Endothelial cell (in vitro differentiated cells): ENCODE data around the gene TRUB2. TPM values are rescaled to one million over a fixed set of nuclear protein-coding genes. Genes with fewer than 3 reads are reported as not detected.

ENCODE experiments used
- DNase-seq: peaks from one replicate; pipeline ENCODE4 v3.0.0; 2021; ENCODE audit warnings: low spot score
- H3K27ac Mint-ChIP-seq: one replicate; pipeline ENCODE4 v1.8.0; 2021; ENCODE audit warnings: mixed read lengths, inconsistent platforms; ENCODE audit not compliant: unreplicated experiment
- H3K27me3 Mint-ChIP-seq: one replicate; pipeline ENCODE4 v1.8.0; 2021; ENCODE audit warnings: mild to moderate bottlenecking, moderate library complexity, mixed read lengths, inconsistent platforms; ENCODE audit not compliant: unreplicated experiment
- H3K36me3 Mint-ChIP-seq: one replicate; pipeline ENCODE4 v1.8.0; 2021; ENCODE audit warnings: mild to moderate bottlenecking, low read depth, mixed read lengths, inconsistent platforms; ENCODE audit not compliant: unreplicated experiment
- H3K4me1 Mint-ChIP-seq: one replicate; pipeline ENCODE4 v1.8.0; 2021; ENCODE audit warnings: mild to moderate bottlenecking, mixed read lengths, inconsistent platforms; ENCODE audit not compliant: unreplicated experiment
- H3K4me3 Mint-ChIP-seq: one replicate; pipeline ENCODE4 v1.8.0; 2021; ENCODE audit warnings: mild to moderate bottlenecking, mixed read lengths, inconsistent platforms; ENCODE audit not compliant: unreplicated experiment
- H3K9me3 Mint-ChIP-seq: one replicate; pipeline ENCODE4 v1.8.0; 2021; ENCODE audit warnings: mixed read lengths, inconsistent platforms; ENCODE audit not compliant: unreplicated experiment
- total RNA-seq: library from RNA; stranded (reverse); fragmentation: NEBNext Ultra II Directional; extraction: Animal tissue kit (Norgen Biotek cat#: 25700); gene quantifications from one replicate; pipeline ENCODE4 v1.2.1, GENCODE V29; 2021; ENCODE audit not compliant: unreplicated experiment
- TF ChIP-seq, protein P1 (sequence below): fragments of 200-600 bp; sonication (generic); IDR thresholded peaks from one replicate; pipeline ENCODE4 v1.5.0; 2021; ENCODE audit warnings: antibody characterized with exemption; ENCODE audit not compliant: unreplicated experiment

Gene TRUB2
- total RNA-seq, 1 donor from 2014 or later: 25.8 TPM

DNA sequence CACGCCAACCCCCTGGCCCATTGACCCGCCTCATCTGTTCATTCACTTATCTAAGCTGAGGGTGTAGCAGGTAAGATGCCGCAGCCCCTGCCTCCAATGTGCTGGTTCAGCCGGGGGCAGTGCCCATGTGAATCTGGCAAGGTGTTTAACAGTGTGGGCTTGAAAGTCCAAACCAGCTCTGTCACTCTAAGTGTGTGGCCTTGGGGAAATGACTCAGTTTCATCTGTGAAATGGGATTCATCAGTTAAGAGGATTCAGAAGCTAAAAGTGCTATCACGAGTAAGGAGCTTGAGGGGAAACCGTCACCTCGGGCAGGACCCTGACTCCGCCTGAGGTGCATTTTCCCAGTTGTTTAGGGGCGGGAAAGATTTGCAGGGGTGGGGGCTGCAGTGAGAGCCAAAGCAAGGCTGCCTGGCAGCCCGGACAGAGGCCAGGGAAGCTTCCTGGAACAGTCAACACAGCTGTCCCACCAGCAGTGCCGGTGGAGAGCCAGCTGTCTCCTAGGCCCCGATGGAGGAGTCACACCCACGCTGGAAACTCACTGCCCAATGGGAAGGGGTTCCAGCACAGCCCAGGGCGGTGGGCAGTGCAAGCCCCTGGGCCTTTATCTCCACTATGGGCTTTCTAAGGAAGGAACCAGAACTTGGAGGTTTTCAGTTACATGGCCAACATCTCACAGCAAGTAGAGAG, 39.2 kb upstream of the TRUB2 start:
- Mint-ChIP-seq H3K4me3 (no peak overlapping the region), H3K36me3 (peaks cover 4% of the 10 kb centered on the region), H3K27ac (no peak overlapping the region)

DNA sequence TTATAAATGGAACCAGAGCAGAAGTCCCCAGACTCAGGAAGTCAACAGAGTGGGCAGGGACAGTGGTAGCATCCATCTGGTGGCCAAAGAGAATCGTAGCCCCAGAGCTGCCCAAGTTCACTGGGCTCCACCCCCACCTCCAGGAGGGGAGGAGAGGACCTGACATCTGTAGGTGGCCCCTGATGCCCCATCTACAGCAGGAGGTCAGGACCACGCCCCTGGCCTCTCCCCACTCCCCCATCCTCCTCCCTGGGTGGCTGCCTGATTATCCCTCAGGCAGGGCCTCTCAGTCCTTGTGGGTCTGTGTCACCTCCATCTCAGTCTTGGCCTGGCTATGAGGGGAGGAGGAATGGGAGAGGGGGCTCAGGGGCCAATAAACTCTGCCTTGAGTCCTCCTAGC, 38.6 kb upstream of the TRUB2 start:
- Mint-ChIP-seq H3K27ac (no peak overlapping the region), H3K4me1 (peaks cover 2% of the 10 kb centered on the region), H3K27me3 (peaks cover 8% of the 10 kb centered on the region), H3K36me3 (peaks cover 9% of the 10 kb centered on the region), H3K9me3 (no peaks in the 10 kb centered on the region), H3K4me3 (no peak overlapping the region)
- TF ChIP-seq, protein P1, sequence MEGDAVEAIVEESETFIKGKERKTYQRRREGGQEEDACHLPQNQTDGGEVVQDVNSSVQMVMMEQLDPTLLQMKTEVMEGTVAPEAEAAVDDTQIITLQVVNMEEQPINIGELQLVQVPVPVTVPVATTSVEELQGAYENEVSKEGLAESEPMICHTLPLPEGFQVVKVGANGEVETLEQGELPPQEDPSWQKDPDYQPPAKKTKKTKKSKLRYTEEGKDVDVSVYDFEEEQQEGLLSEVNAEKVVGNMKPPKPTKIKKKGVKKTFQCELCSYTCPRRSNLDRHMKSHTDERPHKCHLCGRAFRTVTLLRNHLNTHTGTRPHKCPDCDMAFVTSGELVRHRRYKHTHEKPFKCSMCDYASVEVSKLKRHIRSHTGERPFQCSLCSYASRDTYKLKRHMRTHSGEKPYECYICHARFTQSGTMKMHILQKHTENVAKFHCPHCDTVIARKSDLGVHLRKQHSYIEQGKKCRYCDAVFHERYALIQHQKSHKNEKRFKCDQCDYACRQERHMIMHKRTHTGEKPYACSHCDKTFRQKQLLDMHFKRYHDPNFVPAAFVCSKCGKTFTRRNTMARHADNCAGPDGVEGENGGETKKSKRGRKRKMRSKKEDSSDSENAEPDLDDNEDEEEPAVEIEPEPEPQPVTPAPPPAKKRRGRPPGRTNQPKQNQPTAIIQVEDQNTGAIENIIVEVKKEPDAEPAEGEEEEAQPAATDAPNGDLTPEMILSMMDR: no peak
- DNase-seq: no peak

More for the DNA sequence above, 39.2 kb upstream of the TRUB2 start:
- TF ChIP-seq, protein P1: no peak
- DNase-seq: no peak
- Mint-ChIP-seq H3K27me3 (peaks cover 8% of the 10 kb centered on the region), H3K4me1 (peaks cover 2% of the 10 kb centered on the region), H3K9me3 (no peaks in the 10 kb centered on the region)

- H3K36me3 Mint-ChIP-seq: peaks cover 9% of the 10 kb centered on the region
- peaks cover 7% of the 10 kb centered on the region for H3K27me3 Mint-ChIP-seq
- no peak overlapping the region for H3K27ac Mint-ChIP-seq
- TF ChIP-seq, protein P1: no peak
- no peak overlapping the region for H3K4me3 Mint-ChIP-seq
- no peaks in the 10 kb centered on the region for H3K4me1 Mint-ChIP-seq
- no peak for DNase-seq
- no peaks in the 10 kb centered on the region for H3K9me3 Mint-ChIP-seq
These were observed 36.6 kb upstream of the TRUB2 start for GRCh38 chr9:128358861-128359260.

DNA sequence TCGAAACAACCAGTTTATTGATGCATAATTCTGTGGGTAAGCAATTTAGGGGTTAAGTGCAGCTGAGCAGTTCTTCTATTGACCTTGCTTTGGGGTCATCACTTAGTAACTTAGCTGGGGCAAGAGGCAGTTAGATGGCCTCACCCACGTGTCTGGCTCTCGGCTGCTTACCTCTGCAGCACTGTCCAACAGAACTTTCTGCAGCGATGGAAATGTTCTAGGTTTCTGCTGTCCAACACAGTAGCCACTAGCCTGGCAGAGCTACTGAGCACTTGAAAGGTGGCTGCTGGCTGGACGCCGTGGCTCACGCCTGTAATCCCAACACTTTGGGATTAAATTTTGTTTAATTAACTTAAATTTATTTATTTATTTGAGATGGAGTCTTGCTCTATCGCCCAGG, 35.8 kb upstream of the TRUB2 start:
- TF ChIP-seq, protein P1: no peak
- H3K27me3 Mint-ChIP-seq: peaks cover 4% of the 10 kb centered on the region
- DNase-seq: no peak
- H3K36me3 Mint-ChIP-seq: peaks cover 9% of the 10 kb centered on the region
- H3K9me3 Mint-ChIP-seq: no peaks in the 10 kb centered on the region
- no peak overlapping the region for H3K27ac Mint-ChIP-seq
- H3K4me1 Mint-ChIP-seq: no peaks in the 10 kb centered on the region
- no peak overlapping the region for H3K4me3 Mint-ChIP-seq

- TF ChIP-seq, protein P1: no peak
- Mint-ChIP-seq H3K4me3 (no peak overlapping the region), H3K27me3 (no peaks in the 10 kb centered on the region), H3K9me3 (no peaks in the 10 kb centered on the region), H3K4me1 (no peaks in the 10 kb centered on the region), H3K36me3 (peaks cover 11% of the 10 kb centered on the region), H3K27ac (no peak overlapping the region)
- DNase-seq: no peak
These were observed 33.2 kb upstream of the TRUB2 start for GRCh38 chr9:128355451-128355850.
